ENCODE data around the gene CYTH3.

The CYTH3 gene

GRCh38 chr7:6258440-6259182, 13.8 kb downstream of the CYTH3 start:
- no peak for DNase-seq (ENCODE audit: low read depth in 2 of 2)

DNA sequence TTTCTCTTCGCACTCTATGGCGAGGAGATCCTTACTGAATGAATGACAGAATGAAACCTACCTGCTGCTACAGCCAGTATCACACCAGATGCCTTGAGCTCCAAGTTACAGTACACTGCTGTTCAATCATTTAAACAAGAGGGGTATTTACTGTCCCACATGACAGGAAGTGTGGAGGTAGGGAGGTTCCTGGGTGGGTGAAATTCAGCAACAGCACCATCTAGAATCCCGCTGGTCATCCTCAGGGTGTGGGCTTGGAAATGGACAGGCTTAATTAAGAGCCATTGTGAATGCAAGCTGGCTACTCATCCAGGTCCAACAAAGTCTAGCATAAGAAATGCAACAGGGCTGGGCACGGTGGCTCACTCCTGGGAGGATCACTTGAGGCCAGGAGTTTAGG, 14.7 kb downstream of the CYTH3 start:
- DNase-seq (ENCODE audit: low read depth in 2 of 2): no peak

- no peak for DNase-seq (ENCODE audit: low read depth in 2 of 2)
Observed at GRCh38 chr7:6256677-6257535, 15.5 kb downstream of the CYTH3 start.

DNA sequence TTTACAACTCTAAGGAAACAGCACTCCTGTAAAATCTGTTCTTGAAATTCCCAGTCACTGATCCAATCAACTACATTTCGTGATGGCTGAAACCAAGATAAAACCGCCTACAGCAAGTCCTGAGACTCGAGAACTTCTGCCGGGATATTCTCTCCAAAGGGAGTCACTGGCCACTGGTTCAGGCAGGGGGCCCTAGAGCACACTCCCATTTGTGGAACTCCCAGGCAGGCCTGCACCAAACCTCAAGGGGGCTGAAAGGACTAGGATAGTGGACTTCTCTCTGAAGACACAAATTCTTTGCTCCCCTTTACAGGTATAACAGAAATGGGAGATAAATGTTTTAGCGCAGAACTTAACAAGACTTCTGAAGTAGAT, 16.3 kb downstream of the CYTH3 start:
- DNase-seq (ENCODE audit: low read depth in 2 of 2): no peak

- no peak for DNase-seq (ENCODE audit: low read depth in 2 of 2)
Observed at GRCh38 chr7:6254866-6255265, 17.6 kb downstream of the CYTH3 start.

- no peak for DNase-seq (ENCODE audit: low read depth in 2 of 2)
Observed at GRCh38 chr7:6252748-6253147, 19.7 kb downstream of the CYTH3 start.

DNA sequence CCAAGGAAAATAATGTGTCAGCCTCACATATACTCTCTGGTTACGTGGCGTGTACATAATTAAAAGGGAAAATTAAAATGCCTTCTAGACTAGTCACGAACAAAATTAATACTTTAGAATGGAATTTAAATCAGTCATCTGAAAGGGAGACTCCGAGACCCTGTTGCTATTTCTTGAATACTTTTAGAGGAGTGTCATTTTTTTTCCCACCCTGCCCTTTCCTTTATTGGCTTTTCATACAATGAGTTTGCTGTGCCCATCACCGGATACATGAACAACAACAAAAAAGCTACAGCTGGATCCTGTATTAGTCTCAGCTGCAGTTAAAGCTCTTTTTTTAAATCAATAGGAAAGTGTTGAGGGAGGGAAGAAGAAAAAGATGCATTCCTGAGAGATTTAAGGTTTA, 20.1 kb downstream of the CYTH3 start:
- no peak for DNase-seq (ENCODE audit: low read depth in 2 of 2)

GRCh38 chr7:6251653-6252052, 20.8 kb downstream of the CYTH3 start:
- no peak for DNase-seq (ENCODE audit: low read depth in 2 of 2)

- DNase-seq (ENCODE audit: low read depth in 2 of 2): no peak
Observed at GRCh38 chr7:6250364-6250833, 22.0 kb downstream of the CYTH3 start.

DNA sequence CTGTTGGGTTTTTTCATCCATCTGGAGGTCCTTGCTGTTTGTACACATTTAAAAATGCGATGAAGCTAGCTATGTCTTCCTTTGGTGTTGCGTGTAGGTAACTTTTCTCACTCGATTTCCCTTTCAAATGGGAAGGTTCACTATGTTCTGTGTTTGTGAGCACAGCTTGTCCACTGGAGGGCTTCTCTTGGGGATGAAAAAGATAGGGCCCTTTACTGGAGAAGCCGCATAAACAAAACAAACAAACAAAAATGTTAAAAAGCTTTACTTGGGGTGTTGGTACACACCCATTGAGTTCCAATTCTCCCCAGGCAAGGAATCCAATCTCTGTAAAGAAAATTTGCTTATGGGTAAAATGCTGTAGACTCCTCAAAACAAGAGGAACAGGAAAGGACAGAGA, 23.4 kb downstream of the CYTH3 start:
- DNase-seq (ENCODE audit: low read depth in 2 of 2): no peak

- no peak for DNase-seq (ENCODE audit: low read depth in 2 of 2)
Observed at GRCh38 chr7:6248581-6248980, 23.8 kb downstream of the CYTH3 start.

DNA sequence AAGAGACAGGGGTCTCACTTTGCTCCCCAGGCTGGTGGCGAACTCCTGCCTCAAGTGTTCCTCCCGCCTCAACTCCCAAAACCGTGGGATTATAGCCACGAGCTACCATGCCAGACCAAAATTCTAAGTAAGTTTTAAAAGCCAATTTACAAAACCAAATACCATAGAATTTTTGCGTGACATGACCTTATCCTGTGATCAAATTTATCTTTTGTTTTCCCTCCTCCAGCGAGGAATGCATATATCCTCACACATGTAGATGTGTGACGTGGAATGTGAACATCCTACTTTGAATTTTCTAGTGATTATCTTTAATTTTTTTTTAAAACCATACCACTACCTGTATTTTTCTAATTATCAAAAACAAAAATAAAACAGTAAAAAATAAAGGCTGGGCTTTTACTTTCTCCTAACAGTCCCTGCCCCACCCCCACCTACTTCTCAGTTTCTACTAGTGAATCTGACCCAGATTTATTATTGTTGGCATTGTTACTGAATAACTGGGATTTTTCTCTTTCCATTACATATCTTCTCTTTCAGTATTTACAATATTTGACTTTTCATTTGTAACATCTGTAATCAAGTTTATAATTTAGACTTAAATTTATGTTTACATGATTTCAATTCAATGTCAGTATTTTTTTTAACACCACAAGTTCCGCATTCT, 26.0 kb downstream of the CYTH3 start:
- DNase-seq (ENCODE audit: low read depth in 2 of 2): no peak

DNA sequence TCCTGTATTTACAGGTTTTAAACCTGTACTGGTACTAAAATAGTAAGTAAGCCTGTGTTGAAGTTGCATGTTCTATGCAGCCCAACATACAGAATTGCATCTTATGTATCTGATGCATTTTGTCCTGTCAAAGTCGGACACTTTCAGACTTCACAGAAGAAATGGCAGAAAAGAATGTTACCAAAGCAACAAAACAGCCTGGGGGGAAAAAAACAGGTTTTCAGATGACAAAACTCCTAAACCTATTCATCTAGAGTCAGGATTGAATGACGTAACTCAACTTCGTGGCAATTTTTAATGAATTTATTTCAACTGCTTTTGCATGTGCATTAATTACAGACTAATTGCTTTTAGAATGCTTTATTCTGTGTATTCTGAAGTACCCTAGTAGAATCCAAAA, 28.4 kb downstream of the CYTH3 start:
- no peak for DNase-seq (ENCODE audit: low read depth in 2 of 2)

GRCh38 chr7:6243168-6243567, 29.3 kb downstream of the CYTH3 start:
- no peak for DNase-seq (ENCODE audit: low read depth in 2 of 2)

- no peak for DNase-seq (ENCODE audit: low read depth in 2 of 2)
Observed at GRCh38 chr7:6242561-6242960, 29.9 kb downstream of the CYTH3 start.

- DNase-seq (ENCODE audit: low read depth in 2 of 2): no peak
Observed at GRCh38 chr7:6241607-6241973, 30.8 kb downstream of the CYTH3 start.

DNA sequence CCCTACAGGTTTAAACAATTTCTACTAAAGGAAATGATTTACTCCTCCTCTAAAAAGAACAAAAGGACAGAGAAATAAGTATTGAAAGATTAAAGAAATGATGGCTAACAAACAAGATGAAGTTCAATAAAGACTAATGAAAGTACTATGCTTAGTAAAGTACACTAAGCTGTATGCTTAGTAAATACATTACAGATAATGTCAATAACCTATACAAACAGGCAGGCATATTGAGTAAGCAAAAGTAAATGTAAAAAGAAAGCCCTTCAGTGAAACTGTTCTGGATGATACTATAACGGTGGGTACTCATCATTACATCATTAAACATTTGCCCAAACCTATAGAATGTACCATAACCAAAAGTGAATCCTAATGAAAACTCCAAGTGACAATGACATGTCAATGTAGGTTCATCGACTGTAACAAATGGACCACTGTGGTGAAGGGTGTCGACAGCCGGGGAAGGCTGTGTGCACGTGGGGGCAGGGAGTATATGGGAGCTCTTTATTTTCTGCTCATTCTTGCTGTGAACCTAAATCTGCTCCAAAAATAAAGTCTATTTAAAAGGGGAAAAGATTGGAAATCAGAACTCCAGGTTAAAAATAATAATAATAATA, 34.0 kb downstream of the CYTH3 start:
- DNase-seq (ENCODE audit: low read depth in 2 of 2): no peak

DNA sequence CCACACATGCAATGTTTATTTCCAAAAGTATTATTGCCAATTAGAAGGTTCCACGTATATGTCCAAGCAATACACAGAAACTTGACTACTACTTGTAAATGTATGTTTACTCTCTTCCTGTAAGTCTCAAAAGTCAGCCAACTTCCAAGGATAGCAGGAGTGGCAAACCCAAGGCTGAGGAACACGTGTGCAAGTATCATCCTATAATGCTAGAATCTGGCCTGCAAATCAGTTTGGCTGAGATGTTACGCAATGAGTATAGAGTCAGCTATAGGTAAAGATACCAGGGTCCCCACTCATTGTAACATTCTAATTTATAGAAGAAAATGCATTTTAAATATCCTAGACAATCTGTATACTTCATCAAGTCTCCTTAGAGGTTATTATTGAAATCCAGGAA, 34.7 kb downstream of the CYTH3 start:
- DNase-seq (ENCODE audit: low read depth in 2 of 2): no peak

- no peak for DNase-seq (ENCODE audit: low read depth in 2 of 2)
Observed at GRCh38 chr7:6237011-6237410, 35.4 kb downstream of the CYTH3 start.

DNA sequence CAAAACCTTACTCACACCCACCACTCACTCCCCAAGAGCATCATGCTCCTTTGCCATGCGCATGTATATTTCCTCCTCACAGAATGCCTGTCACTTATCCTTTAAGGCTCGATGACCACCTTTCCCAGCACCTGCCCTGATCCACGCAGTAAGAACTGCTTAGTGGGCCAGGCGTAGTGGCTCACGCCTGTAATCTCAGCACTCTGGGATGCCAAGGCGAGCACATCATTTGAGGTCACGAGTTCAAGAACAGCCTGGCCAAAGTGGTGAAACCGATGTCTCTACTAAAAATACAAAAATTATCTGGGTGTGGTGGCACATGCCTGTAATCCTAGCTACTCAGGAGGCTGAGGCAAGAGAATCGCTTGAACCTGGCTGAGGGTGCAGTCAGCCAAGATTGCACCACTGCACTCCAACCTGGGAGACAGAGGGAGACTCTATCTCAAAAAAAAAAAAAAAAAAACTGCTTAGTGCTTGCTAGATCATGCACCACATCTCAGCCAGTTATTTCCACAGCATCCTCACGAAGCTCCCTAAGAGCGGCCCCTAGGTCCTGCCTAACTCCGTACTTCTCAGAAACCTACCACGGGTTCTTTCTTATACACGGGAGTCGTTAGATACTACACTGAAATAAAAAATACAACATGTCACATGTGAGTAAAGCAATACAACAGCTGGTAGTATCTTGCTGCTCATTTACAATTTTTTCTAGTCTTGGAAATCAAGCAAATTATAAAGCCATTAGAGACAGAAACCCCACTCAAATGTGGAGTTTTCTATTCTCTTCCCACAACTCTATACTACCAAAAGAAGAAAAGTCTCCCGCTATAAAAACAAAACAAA, 37.2 kb downstream of the CYTH3 start:
- no peak for DNase-seq (ENCODE audit: low read depth in 2 of 2)

- no peak for DNase-seq (ENCODE audit: low read depth in 2 of 2)
Observed at GRCh38 chr7:6234384-6234783, 38.0 kb downstream of the CYTH3 start.

Measured in stimulated activated CD8-positive, alpha-beta memory T cell treated with anti-CD3 and anti-CD28 coated beads, Interleukin-2, amount 100 ng/mL, for 48 hours (primary cell).